Stimulated activated naive B cell treated with anti-CD40 and anti-IgM and Interleukin-4, amounts not matched to agents 10 μg/mL and 1 μg/mL and 100 μg/mL, for 72 hours (primary cell): ENCODE measurements around the gene NAMPT.

Source experiments
- ATAC-seq, 2 donors: fragments of 150-1000 bp; cut with Tn5 transposase; replicated peaks; 2 replicates each; pipeline ENCODE4 v1.10.0; 2021; ENCODE audit warnings: moderate library complexity in 1 of 2
- DNase-seq: peaks from one replicate; pipeline ENCODE4 v3.0.0; 2021
- H3K27ac Mint-ChIP-seq: one replicate; pipeline ENCODE4 v1.8.0; 2022; ENCODE audit warnings: mild to moderate bottlenecking, mixed read lengths
- H3K27me3 Mint-ChIP-seq, 2 donors: one replicate each; pipeline ENCODE4 v1.8.0; 2022; ENCODE audit warnings: mixed read lengths in 2 of 2
- H3K36me3 Mint-ChIP-seq, 2 donors: one replicate each; pipeline ENCODE4 v1.8.0; 2022; ENCODE audit warnings: mixed read lengths in 2 of 2, mild to moderate bottlenecking in 1 of 2
- H3K4me1 Mint-ChIP-seq, 2 donors: one replicate each; pipeline ENCODE4 v1.8.0; 2022; ENCODE audit warnings: mixed read lengths in 2 of 2, mild to moderate bottlenecking in 1 of 2
- H3K4me3 Mint-ChIP-seq, 2 donors: one replicate each; pipeline ENCODE4 v1.8.0; 2022; ENCODE audit warnings: mild to moderate bottlenecking in 2 of 2, mixed read lengths in 2 of 2, moderate library complexity in 1 of 2
- H3K9me3 Mint-ChIP-seq, 2 donors: one replicate each; pipeline ENCODE4 v1.8.0; 2022; ENCODE audit warnings: mixed read lengths in 2 of 2, mild to moderate bottlenecking in 1 of 2

The NAMPT gene

DNA sequence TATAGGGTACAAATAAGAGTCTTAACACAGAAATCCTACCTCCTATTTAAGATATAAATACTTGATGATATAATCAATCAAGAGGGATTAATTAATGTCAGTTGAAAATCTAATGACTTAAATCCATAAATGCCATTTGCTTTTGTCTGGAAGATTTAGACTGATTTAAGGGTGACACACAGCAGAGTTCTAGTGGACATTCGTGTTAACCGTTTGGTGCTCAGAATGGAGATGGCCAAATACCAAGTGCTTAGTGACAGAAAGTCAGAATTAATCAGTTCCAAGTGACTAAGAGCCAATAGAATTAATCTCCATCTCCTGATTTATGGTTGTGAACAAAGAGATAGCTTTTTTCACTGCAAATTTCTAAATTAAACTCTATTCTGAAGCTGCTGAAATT, 36.2 kb downstream of the NAMPT start:
- Mint-ChIP-seq H3K9me3 (peaks cover 9 to 12% of the 10 kb centered on the region in 2 donors), H3K27ac (no peak overlapping the region), H3K4me1 (no peaks in the 10 kb centered on the region), H3K36me3 (peaks cover 36 to 37% of the 10 kb centered on the region in 2 donors), H3K4me3 (no peak overlapping the region), H3K27me3 (no peaks in the 10 kb centered on the region)
- DNase-seq (no peak), ATAC-seq (no peak)

GRCh38 chr7:106247841-106248240, 36.9 kb downstream of the NAMPT start:
- H3K4me1 Mint-ChIP-seq, result no peaks in the 10 kb centered on the region
- peaks cover 28 to 29% of the 10 kb centered on the region in 2 donors for H3K36me3 Mint-ChIP-seq
- H3K27me3 Mint-ChIP-seq, result no peaks in the 10 kb centered on the region
- H3K4me3 Mint-ChIP-seq, result no peak overlapping the region
- ATAC-seq (no peak), DNase-seq (no peak)
- no peak overlapping the region for H3K27ac Mint-ChIP-seq
- peaks cover 9 to 12% of the 10 kb centered on the region in 2 donors for H3K9me3 Mint-ChIP-seq

GRCh38 chr7:106246902-106247711, 37.7 kb downstream of the NAMPT start:
- H3K4me1 Mint-ChIP-seq, result no peaks in the 10 kb centered on the region
- no peak for DNase-seq

DNA sequence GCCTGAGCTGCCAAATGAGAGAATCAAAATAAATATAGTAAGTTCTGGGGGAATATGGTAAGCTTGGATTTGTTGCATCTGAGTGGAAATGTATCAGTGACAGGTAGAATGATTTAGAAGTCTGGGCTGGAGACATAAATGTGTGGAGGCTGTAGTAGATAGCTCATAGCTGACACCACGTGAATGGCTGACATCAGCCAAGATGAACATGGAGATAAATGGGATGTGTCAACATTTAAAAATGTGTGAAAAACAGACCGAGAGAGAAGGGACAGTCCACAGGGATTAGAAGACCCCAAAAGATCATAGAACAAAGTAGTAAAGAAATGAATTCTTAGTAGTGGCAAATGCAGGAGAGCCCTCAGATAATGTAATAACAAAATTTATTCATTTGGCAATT, 40.9 kb downstream of the NAMPT start:
- Mint-ChIP-seq H3K4me3 (no peak overlapping the region), H3K9me3 (peaks cover 9 to 12% of the 10 kb centered on the region in 2 donors), H3K4me1 (no peaks in the 10 kb centered on the region), H3K27me3 (no peaks in the 10 kb centered on the region), H3K27ac (no peak overlapping the region), H3K36me3 (peaks cover 17 to 18% of the 10 kb centered on the region in 2 donors)
- DNase-seq (no peak), ATAC-seq (no peak)

More at GRCh38 chr7:106246902-106247711, 37.7 kb downstream of the NAMPT start:
- ATAC-seq, result no peak
- Mint-ChIP-seq H3K27me3 (no peaks in the 10 kb centered on the region), H3K9me3 (peaks cover 9 to 12% of the 10 kb centered on the region in 2 donors), H3K4me3 (no peak overlapping the region), H3K36me3 (peaks cover 25 to 27% of the 10 kb centered on the region in 2 donors), H3K27ac (no peak overlapping the region)

DNA sequence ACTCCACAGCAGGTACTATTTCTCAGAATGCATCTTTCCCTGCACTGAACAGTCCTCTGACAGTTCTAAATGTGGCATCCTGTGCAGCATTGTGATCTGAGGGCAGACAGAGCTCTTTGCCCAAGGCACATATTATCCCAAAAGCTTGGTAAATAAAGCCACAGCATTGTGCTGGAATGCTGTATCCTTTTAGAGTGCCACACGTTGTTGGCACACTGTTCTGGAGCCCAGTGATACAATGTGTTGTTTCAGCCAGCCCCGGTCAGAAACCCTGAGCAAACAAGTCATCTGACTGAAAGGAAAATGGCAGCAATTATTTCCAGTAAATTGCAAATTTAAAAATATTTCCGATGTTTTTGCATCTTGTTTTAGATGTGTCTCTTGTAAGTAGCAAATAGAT, 45.4 kb downstream of the NAMPT start:
- no peaks in the 10 kb centered on the region for H3K27me3 Mint-ChIP-seq
- H3K4me3 Mint-ChIP-seq, result no peak overlapping the region
- ATAC-seq, result no peak
- H3K27ac Mint-ChIP-seq, result no peak overlapping the region
- H3K36me3 Mint-ChIP-seq, result no peaks in the 10 kb centered on the region
- H3K4me1 Mint-ChIP-seq, result no peaks in the 10 kb centered on the region
- no peaks in the 10 kb centered on the region for H3K9me3 Mint-ChIP-seq
- DNase-seq, result no peak

DNA sequence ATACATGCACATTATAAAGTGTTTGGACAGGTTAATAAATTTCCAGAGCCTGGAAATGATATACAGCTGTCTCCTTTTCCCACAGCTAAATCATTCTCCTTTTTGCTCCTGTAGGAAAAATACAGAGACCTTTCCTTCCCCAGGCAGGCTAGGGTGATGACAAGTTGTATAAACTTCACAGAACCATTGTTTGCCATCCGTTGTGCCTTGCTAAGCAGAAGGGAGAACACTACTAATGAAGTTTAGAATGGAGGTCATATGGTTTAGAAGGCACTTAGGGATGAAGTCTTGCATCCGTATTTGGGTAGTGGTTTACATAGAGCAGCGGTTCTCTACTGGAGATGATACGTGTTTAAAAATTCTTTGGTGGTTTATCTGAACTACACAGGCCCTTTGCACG, 46.0 kb downstream of the NAMPT start:
- Mint-ChIP-seq H3K9me3 (no peaks in the 10 kb centered on the region), H3K36me3 (no peaks in the 10 kb centered on the region), H3K27ac (no peak overlapping the region), H3K27me3 (peaks cover 0 to under 1% of the 10 kb centered on the region in 2 donors), H3K4me1 (no peaks in the 10 kb centered on the region), H3K4me3 (no peak overlapping the region)
- ATAC-seq, result no peak
- no peak for DNase-seq

DNA sequence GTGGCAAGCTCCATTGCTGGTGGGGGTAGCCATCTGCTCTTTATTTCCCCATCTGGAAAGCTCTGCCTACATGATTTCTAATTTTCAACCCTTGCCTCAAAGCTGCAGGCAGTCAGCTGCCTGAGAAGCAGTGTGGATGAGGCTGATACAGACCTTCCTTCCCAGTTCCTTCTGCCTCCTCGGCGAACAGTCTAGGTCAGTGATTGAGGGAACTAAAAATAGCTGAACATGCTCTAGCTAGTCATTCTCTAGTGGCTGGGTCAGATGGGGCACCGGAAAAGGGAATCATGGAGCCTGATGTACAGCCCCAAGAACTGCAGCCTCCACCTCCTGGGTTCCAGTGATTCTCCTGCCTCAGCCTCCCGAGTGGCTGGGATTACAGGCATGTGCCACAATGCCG, 48.7 kb downstream of the NAMPT start:
- Mint-ChIP-seq H3K36me3 (no peaks in the 10 kb centered on the region), H3K4me3 (no peak overlapping the region), H3K27ac (no peak overlapping the region), H3K27me3 (peaks cover 12 to 15% of the 10 kb centered on the region in 2 donors), H3K9me3 (no peaks in the 10 kb centered on the region), H3K4me1 (no peaks in the 10 kb centered on the region)
- ATAC-seq (no peak), DNase-seq (no peak)

DNA sequence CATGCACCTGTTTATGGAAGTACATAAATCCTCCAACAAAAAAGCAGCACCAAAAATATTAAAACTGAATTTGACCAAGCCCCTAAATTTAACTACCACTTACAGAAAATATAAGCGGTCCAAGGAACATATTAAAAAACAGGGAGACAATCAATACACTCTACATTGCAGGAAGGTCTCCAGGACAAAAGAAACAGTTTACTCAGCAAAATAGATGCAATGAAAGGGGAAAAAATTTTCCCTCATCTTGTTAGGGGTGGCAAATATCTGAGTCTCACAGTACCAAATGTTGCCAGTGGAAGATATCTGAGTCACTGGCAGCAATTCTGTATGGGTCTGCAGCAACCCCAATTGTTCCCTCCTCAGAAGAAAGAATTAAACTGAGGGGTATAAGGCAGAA, 50.4 kb downstream of the NAMPT start:
- H3K27me3 Mint-ChIP-seq, result peaks cover 12 to 18% of the 10 kb centered on the region in 2 donors
- no peaks in the 10 kb centered on the region for H3K4me1 Mint-ChIP-seq
- H3K9me3 Mint-ChIP-seq, result no peaks in the 10 kb centered on the region
- H3K36me3 Mint-ChIP-seq, result no peaks in the 10 kb centered on the region
- DNase-seq (no peak), ATAC-seq (no peak)
- no peak overlapping the region for H3K27ac Mint-ChIP-seq
- H3K4me3 Mint-ChIP-seq, result no peak overlapping the region

DNA sequence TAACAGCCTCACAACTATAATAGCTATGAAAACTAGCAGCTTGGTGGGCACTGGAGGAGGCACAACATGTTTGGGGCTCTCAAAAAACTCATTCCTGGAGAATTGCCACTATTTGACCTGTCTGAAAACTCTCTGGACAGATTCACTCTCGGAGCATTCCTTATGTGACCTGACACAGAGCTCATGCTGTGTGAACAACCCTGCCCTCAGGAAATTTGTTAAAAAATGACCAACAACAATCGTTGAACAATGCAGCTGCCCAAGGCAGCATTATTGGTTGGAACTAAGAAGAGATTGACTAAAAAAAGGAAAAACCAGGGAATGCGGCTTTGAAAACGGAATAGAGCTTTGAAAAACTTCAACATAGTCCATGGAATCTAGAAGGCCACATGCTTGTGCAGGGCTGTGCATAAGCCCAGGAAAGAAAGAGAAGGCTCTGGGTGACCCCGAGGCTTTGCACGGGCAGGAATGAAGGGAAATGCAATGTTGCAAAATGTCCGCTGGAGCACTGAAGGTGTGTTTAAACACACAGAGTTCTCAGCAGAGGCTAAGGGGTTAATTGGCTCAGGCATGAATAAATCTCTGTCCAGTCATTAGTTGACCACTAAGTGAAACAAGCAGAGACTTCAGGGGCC, 52.8 kb downstream of the NAMPT start:
- Mint-ChIP-seq H3K9me3 (no peaks in the 10 kb centered on the region), H3K4me3 (no peak overlapping the region), H3K36me3 (no peaks in the 10 kb centered on the region), H3K27me3 (peaks cover 28 to 34% of the 10 kb centered on the region in 2 donors), H3K27ac (no peak overlapping the region), H3K4me1 (no peaks in the 10 kb centered on the region)
- no peak for DNase-seq
- ATAC-seq, result no peak

DNA sequence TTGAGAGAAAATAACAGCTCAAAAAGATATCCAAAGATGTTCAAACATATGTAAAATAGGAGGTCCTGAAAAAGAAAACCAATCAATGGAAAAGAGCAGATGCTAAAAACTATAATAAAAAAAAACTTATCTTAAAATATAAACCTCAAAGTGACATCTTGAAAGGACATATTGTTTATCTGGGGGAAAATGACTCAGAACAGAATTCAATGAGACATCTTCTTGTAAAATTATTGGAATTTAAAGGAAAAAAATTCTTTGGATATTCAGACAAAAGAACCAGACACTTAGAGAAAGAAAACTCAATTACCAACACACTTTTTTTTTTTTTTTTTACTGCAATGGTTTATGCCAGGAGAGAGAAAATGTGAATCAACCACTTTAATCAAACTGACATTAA, 58.9 kb downstream of the NAMPT start:
- Mint-ChIP-seq H3K4me1 (no peaks in the 10 kb centered on the region), H3K27me3 (peaks cover 24 to 39% of the 10 kb centered on the region in 2 donors), H3K27ac (no peak overlapping the region), H3K9me3 (no peaks in the 10 kb centered on the region), H3K36me3 (no peaks in the 10 kb centered on the region), H3K4me3 (no peak overlapping the region)
- no peak for ATAC-seq
- no peak for DNase-seq

DNA sequence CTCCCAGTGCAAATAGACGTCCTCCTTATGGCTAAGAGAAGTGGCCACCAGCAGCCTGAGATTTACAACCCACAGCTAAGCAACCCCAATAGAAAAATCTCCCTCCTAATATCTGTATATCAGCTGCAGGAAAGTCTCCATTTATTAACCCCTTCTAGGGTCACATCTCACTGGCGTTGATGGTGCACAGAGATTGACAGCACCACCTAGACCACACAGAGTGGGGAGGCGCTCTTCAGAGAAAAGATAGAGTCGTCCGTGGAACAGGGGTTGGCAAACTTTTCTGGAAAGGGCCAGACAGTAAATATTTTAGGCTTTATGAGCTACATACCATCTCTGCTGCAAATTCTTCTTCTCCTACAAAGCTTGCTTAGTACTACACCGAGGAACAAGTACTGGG, 60.0 kb downstream of the NAMPT start:
- no peak overlapping the region for H3K4me3 Mint-ChIP-seq

DNA sequence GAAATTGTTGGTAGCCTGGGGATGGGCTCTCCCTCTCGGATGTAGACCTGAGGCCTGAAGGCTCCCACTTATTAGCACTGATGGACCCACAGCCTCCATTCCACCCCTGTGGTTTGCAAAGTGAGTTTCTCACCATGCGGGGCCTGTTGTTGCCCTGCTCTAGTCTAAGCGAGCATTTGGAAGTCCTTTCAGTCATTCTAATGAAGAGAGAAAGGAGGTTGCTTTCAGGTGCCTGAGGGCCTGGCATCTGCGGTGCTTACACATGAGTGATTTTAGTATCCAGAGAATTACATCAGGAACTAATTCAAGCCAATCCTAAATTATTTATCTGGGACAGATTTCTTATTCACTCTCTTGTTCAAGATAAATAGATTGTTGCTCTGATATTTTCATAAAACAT, 61.6 kb downstream of the NAMPT start:
- ATAC-seq (no peak), DNase-seq (no peak)
- Mint-ChIP-seq H3K4me1 (no peaks in the 10 kb centered on the region), H3K9me3 (no peaks in the 10 kb centered on the region), H3K27me3 (peaks cover 14 to 38% of the 10 kb centered on the region in 2 donors), H3K27ac (no peak overlapping the region), H3K4me3 (no peak overlapping the region), H3K36me3 (no peaks in the 10 kb centered on the region)

More for the DNA sequence above, 60.0 kb downstream of the NAMPT start:
- Mint-ChIP-seq H3K27me3 (peaks cover 24 to 47% of the 10 kb centered on the region in 2 donors), H3K27ac (no peak overlapping the region), H3K4me1 (no peaks in the 10 kb centered on the region), H3K9me3 (no peaks in the 10 kb centered on the region), H3K36me3 (no peaks in the 10 kb centered on the region)
- DNase-seq, result no peak
- no peak for ATAC-seq

DNA sequence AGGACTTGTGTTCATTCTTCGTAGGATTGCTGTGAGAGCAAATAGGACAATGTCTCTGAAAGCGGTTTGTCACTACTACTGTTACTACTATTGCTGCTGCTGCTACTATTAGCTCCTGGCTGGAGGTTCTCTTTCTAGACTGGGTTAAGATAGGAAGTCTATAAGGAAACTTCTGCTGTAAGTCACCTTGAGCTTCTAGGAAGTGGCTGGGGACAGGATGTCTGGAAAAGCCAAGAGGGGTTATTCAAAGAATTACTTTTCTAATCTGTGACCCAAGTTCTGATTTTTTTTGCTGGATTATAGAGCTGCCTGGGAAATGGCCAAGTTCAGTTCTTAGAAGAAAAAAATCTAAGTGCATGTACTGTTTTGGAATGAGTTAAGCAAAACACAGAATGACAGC, 62.2 kb downstream of the NAMPT start:
- ATAC-seq (no peak), DNase-seq (no peak)
- H3K27ac Mint-ChIP-seq, result no peak overlapping the region
- H3K27me3 Mint-ChIP-seq, result peaks cover 11 to 36% of the 10 kb centered on the region in 2 donors
- H3K9me3 Mint-ChIP-seq, result no peaks in the 10 kb centered on the region
- no peaks in the 10 kb centered on the region for H3K36me3 Mint-ChIP-seq
- H3K4me3 Mint-ChIP-seq, result no peak overlapping the region
- no peaks in the 10 kb centered on the region for H3K4me1 Mint-ChIP-seq

DNA sequence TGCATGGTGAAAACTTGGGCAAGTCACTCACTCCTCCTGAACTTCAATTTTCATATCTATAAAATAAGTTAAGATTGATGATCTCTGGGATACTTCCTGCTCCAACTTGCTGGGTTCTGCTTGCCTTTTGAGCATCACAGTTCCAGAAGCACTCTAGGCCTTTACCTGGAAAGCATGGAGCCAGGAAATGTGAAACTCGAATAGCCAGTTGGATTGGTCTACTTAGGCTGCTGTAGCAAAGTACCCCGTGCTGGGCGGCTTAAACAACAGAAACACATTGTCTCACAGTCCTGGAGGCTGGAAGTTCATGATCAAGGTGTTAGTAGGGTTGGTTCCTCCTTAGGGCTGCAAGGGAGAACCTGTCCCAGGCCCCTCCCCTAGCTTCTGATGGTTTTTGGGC, 64.5 kb downstream of the NAMPT start:
- no peaks in the 10 kb centered on the region for H3K4me1 Mint-ChIP-seq
- no peaks in the 10 kb centered on the region for H3K9me3 Mint-ChIP-seq
- peaks cover 22 to 43% of the 10 kb centered on the region in 2 donors for H3K27me3 Mint-ChIP-seq
- ATAC-seq (no peak), DNase-seq (no peak)
- no peaks in the 10 kb centered on the region for H3K36me3 Mint-ChIP-seq
- no peak overlapping the region for H3K27ac Mint-ChIP-seq
- no peak overlapping the region for H3K4me3 Mint-ChIP-seq

DNA sequence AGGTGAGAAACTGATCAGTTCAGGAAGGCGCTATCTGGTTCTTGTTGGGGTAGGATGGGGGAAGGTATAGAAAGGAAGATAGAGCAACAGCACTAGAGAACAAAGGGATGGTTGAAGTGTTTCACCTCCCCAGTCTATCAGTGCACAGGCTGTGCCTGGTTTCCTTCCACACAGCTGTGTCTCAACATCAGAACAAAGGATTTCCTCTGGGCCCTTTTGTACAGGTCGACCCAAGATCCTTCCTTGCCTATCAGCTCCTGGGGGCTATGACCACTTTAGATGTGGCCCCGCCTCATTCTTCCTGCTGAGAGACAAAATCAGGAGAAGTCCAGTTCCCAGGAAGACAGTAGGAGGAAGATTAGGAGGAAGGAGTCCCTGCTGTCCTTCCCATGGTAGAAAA, 65.6 kb downstream of the NAMPT start:
- H3K36me3 Mint-ChIP-seq, result no peaks in the 10 kb centered on the region
- H3K9me3 Mint-ChIP-seq, result no peaks in the 10 kb centered on the region
- no peak for DNase-seq
- H3K27me3 Mint-ChIP-seq, result peaks cover 14 to 34% of the 10 kb centered on the region in 2 donors
- no peak overlapping the region for H3K4me3 Mint-ChIP-seq
- no peaks in the 10 kb centered on the region for H3K4me1 Mint-ChIP-seq
- no peak overlapping the region for H3K27ac Mint-ChIP-seq
- no peak for ATAC-seq
